Activated CD4-positive, CD25-positive, alpha-beta regulatory T cell (primary cell): ENCODE results near the gene BCL2L12.

ENCODE experiments used
- DNase-seq, 4 experiments: peaks; one replicate each; lab custom pipeline; 2025; lab: John Stamatoyannopoulos, UW

The BCL2L12 gene

GRCh38 chr19:49684983-49685553, 19.3 kb downstream of the BCL2L12 start:
- DNase-seq: no peak

GRCh38 chr19:49685845-49686332, 20.2 kb downstream of the BCL2L12 start:
- DNase-seq: no peak

GRCh38 chr19:49686503-49687088, 20.9 kb downstream of the BCL2L12 start:
- DNase-seq: no peak

GRCh38 chr19:49687150-49687549, 21.4 kb downstream of the BCL2L12 start:
- DNase-seq: no peak

GRCh38 chr19:49687566-49688316, 22.0 kb downstream of the BCL2L12 start:
- DNase-seq: no peak

- DNase-seq: no peak
Measured at GRCh38 chr19:49688531-49689132, 22.9 kb downstream of the BCL2L12 start.

GRCh38 chr19:49689133-49690078, 23.7 kb downstream of the BCL2L12 start, which contains the start of gene ADM5:
ADM5 (plus strand) TSS chr19:49689594; CDS start chr19:49689838, 244 bp downstream.
- peak in 1 of 4 experiments; percentile 22 for DNase-seq

GRCh38 chr19:49690079-49690655, 24.4 kb downstream of the BCL2L12 start:
- DNase-seq: no peak

GRCh38 chr19:49690656-49691242, 25.0 kb downstream of the BCL2L12 start, which contains the start of gene CPT1C:
CPT1C (plus strand) TSS chr19:49691116; CDS start chr19:49692253, 1,137 bp downstream.
- peak in 1 of 4 experiments; percentile 27 for DNase-seq

- no peak for DNase-seq
Measured at GRCh38 chr19:49691243-49692146, 25.8 kb downstream of the BCL2L12 start.

GRCh38 chr19:49692147-49692506, 26.4 kb downstream of the BCL2L12 start:
- no peak for DNase-seq

GRCh38 chr19:49696115-49696514, 30.4 kb downstream of the BCL2L12 start:
- no peak for DNase-seq

- no peak for DNase-seq
Measured at GRCh38 chr19:49696865-49697264, 31.1 kb downstream of the BCL2L12 start.

GRCh38 chr19:49699364-49699763, 33.6 kb downstream of the BCL2L12 start:
- no peak for DNase-seq

GRCh38 chr19:49700563-49700962, 34.8 kb downstream of the BCL2L12 start:
- DNase-seq: no peak

- no peak for DNase-seq
Measured at GRCh38 chr19:49701271-49701786, 35.6 kb downstream of the BCL2L12 start.

- DNase-seq: no peak
Measured at GRCh38 chr19:49704888-49705642, 39.3 kb downstream of the BCL2L12 start.

GRCh38 chr19:49705919-49706318, 40.2 kb downstream of the BCL2L12 start:
- DNase-seq: no peak
